Stimulated activated CD8-positive, alpha-beta memory T cell treated with anti-CD3 and anti-CD28 coated beads, Interleukin-15, amount 100 ng/mL, for 24 hours (primary cell): Measurements from ENCODE around the gene OR10C1.
"Not testable (repeated sequence)": the region's sequence is repeated elsewhere in the genome, so short reads cannot be mapped to it uniquely, and the experiment has no call there.

Experiments
- DNase-seq: peaks from one replicate; pipeline ENCODE4 v3.0.0-alpha.2; 2020; ENCODE audit warnings: low read depth

OR10C1 gene, protein sequence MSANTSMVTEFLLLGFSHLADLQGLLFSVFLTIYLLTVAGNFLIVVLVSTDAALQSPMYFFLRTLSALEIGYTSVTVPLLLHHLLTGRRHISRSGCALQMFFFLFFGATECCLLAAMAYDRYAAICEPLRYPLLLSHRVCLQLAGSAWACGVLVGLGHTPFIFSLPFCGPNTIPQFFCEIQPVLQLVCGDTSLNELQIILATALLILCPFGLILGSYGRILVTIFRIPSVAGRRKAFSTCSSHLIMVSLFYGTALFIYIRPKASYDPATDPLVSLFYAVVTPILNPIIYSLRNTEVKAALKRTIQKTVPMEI

GRCh38 chr6:29439006-29439405, at the start of gene OR10C1:
Gene OR10C1, plus strand, starts transcription at chr6:29439306. Its CDS starts 710 bp downstream, at chr6:29440016.
- no peak for DNase-seq

- no peak for DNase-seq
Measured at GRCh38 chr6:29395331-29395730, 43.8 kb upstream of the OR10C1 start, which contains the start of gene OR12D2. Gene OR12D2, plus strand, starts transcription at chr6:29395631. Its CDS starts 1,069 bp downstream, at chr6:29396700.

- DNase-seq = no peak
Measured at GRCh38 chr6:29399525-29399924, 39.6 kb upstream of the OR10C1 start.

DNA sequence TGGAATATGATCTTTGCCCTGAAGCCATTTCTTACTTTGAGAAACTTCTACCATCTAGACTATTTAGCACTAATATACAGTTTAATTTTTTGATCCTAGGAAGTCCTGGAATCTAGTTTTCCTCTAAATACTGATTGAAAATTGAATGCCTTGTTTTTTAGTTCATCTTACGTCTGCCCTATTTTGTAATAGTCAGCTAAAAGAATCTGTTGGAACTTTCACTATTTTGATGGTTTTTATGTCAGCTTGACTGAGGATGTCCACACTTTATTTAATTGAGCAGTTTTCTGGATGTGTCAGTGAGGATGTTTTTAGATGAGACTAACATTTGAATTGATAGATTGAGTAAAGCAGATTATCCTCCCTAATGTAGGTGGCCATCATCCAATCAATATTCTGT, 35.3 kb upstream of the OR10C1 start:
- DNase-seq = no peak

DNA sequence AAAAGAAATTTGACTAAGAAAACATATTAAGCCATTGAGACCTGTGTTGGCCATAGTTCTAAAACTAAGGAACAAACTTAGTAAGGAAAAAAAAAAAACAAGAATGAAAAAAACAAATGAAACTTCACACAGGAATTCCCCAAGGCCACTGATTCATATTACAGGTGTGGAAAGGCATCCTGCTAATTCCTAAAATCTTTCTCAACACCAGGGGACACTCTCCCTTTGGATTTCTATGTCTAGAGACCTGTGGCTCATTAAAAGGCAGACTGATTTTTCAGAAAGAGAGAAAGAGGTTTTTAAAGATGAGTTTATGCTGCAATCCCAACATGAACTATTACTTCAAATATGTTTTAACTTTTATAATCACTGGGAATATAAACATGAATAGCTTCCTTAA, 24.5 kb upstream of the OR10C1 start, which contains the start of gene OR12D1:
OR12D1 (plus strand) TSS at position 341 of the 400 bp plus-strand sequence.
- no peak for DNase-seq

GRCh38 chr6:29419516-29419915, 19.6 kb upstream of the OR10C1 start:
- DNase-seq = no peak

DNA sequence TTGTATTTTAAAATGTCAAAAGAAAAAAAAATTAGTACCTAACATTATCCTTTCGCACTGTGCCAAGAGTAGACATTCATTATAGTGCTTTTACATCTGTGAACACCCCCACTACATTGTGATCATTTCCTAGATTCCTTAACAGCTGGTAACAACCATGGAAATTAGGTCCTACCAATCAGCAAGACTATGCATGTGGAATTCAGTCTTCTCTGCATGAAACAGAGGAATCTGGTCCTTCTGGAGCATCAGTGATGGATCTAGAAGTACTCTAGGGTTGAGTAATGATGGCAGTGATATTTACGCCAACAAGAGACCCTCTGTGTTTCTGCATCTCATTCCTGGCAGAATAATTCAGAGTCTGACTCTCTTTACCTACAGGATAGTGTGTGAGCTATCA, 14.9 kb upstream of the OR10C1 start:
- DNase-seq = no peak

GRCh38 chr6:29424575-29424974, 14.5 kb upstream of the OR10C1 start:
- DNase-seq = no peak

DNA sequence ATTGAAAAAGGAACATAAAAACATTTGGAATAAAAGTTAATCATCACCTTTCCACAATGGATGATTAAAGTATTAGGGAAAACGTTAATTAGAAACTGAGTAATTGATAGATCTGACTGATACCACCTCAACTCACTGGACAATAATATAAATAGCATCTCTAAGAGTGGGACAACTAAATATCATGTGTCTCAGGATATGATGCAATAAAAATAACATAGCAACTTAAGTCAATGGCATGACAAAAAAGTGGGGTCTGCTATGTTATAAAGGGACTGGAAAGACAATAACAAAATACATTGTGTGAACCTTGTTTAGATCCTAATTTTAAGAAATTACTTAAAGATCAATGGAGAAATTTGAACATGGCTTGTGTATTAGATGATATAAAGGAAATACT, 14.0 kb upstream of the OR10C1 start:
- DNase-seq = no peak

DNA sequence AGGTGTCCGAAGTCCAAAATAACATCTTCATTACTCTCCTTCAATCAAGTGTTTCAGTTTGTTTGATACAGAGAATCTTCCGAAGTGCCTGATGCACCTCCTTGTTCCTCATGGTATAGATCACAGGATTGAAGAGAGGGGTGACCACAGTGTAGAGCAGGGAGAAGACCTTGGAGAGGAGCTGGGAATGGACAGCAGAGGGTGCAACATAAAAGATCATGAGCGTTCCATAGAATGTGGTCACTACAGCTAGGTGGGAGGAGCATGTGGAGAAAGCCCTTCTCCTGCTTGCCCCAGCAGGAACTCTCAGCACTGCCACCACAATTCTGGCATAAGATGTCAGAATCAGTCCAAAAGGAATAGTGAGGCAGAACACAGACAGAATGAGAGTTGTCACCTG, 12.5 kb upstream of the OR10C1 start:
- no peak for DNase-seq

GRCh38 chr6:29436730-29437129, 2.4 kb upstream of the OR10C1 start:
- DNase-seq = not testable (repeated sequence)

DNA sequence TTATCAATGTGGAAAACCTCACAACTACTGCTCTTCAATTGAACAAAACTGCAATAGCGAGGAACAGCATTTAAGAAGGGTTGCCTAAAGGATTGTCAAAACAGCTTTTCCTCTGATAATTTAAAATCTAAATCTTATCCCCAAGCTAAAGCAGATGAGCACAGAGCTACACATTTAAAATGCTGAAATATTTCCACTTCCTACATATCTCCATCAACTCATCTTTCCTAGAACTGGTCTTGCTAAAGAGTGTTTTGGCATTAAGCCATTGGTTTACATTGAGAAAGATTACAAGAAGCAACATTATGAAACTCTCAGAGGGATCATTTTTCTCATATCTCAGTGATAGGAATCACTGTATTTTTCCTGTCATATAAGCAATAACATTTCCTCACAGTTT, 3.6 kb downstream of the OR10C1 start:
- no peak for DNase-seq

DNA sequence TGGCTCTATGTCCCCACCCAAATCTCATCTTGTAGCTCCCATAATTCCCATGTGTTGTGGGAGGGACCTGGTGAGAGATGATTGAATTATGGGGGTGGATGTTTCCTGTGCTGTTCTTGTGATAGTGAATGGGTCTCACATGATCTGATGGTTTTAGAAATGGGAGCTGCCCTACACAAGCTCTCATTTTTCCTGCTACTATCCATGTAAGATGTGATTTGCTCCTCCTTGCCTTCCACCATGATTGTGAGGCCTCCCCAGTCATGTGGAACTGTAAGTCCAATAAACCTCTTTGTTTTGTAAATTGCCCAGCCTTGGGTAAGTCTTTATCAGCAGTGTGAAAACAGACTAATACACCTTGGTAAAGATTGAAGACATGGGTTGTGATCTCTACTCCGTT, 4.9 kb downstream of the OR10C1 start:
- DNase-seq = not testable (repeated sequence)

- DNase-seq = no peak
Measured at GRCh38 chr6:29447670-29448069, 8.6 kb downstream of the OR10C1 start.

- no peak for DNase-seq
Measured at GRCh38 chr6:29451471-29452193, 12.5 kb downstream of the OR10C1 start.

GRCh38 chr6:29456971-29457370, 17.9 kb downstream of the OR10C1 start, which contains the start of the genes OR11A1 and OR2H1:
Gene OR11A1, minus strand, starts transcription at chr6:29457071. Its CDS starts 29,430 bp downstream, at chr6:29427641.
Gene OR2H1, plus strand, starts transcription at chr6:29457155. Its CDS starts 4,615 bp downstream, at chr6:29461770.
- DNase-seq = no peak

DNA sequence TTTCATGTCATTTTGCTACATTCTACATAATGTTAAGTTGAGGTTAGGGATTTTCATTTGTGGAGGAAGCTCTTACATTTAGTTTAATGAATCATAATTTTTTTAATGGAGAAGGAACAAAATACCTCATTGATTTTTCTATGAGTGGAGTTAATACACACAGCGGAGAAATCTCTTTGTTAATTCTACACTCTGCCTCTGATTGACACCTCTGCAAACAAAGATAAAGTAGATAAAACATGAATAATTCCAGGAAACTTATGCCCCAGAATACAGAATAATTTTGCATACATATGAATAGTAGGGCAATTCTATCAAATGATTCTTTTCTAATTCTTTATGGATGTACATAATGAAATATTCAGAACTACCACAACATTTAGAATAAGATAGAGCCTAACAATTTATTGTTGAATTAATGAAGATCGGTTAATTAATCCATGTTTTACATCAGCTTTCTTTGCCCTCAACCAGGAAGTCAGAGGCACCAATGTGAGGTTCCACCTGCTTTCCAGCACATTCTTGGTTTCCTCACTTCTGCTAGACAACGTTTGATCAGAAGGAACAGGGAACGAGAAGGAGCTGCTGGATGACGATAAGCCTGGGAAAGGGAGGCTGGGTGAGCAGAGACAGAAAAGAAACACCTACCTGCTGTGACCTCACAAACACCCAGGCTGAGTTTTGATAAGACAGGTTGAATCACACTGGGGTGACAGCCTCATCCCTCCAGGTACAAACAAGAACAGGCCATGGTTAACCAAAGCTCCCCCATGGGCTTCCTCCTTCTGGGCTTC, 22.1 kb downstream of the OR10C1 start:
- no peak for DNase-seq

DNA sequence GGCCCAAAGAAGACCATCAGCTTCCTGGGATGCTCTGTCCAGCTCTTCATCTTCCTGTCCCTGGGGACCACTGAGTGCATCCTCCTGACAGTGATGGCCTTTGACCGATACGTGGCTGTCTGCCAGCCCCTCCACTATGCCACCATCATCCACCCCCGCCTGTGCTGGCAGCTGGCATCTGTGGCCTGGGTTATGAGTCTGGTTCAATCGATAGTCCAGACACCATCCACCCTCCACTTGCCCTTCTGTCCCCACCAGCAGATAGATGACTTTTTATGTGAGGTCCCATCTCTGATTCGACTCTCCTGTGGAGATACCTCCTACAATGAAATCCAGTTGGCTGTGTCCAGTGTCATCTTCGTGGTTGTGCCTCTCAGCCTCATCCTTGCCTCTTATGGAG, 22.9 kb downstream of the OR10C1 start:
- DNase-seq = no peak

DNA sequence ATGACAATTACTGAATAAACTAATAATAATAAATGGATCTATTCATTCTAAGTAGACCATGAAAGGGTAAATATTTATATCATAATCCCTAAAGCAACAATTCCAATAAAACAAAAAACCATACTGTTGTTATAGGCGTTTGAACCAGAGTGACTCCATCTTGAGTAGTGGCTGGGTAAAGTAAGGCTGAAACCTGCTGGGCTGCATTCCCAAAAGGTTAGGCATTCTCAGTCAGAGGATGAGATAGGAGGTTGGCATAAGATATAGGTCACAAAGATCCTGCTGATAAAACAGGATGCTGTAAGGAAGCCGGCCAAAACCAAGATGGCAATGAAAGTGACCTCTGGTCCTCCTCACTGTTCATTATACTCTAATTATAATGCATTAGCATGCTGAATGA, 26.2 kb downstream of the OR10C1 start:
- DNase-seq = no peak

- no peak for DNase-seq
Measured at GRCh38 chr6:29465801-29466200, 26.7 kb downstream of the OR10C1 start.

- no peak for DNase-seq
Measured at GRCh38 chr6:29466241-29466640, 27.1 kb downstream of the OR10C1 start.

GRCh38 chr6:29474996-29475395, 35.9 kb downstream of the OR10C1 start:
- DNase-seq = no peak
